Skeletal muscle cell (primary cell): ENCODE data around the gene SOWAHA.
A peak's percentile ranks its signal among the peaks of the same experiment; 100 is the strongest.
"Not testable (repeated sequence)": the region's sequence is repeated elsewhere in the genome, so short reads cannot be mapped to it uniquely, and the experiment has no call there.

Source experiments
- DNase-seq: peaks from one replicate; pipeline ENCODE4 v3.0.0-alpha.2; 2010; ENCODE audit warnings: low read depth
- H3K4me3 ChIP-seq: 2 replicates; pipeline ENCODE4 v1.5.1; 2011; ENCODE audit warnings: low read depth, mild to moderate bottlenecking, control low read depth, low read length, moderate library complexity

The SOWAHA gene

DNA sequence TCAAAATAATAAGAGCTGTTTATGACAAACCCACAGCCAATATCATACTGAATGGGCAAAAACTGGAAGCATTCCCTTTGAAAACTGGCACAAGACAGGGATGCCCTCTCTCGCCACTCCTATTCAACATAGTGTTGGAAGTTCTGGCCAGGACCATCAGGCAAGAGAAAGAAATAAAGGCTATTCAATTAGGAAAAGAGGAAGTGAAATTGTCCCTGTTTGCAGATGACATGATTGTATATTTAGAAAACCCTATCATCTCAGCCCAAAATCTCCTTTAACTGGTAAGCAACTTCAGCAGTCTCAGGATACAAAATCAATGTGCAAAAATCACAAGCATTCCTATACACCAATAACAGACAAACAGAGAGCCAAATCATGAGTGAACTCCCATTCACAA is 8.9 kb upstream of the SOWAHA start:
- not testable (repeated sequence) for H3K4me3 ChIP-seq, DNase-seq

DNA sequence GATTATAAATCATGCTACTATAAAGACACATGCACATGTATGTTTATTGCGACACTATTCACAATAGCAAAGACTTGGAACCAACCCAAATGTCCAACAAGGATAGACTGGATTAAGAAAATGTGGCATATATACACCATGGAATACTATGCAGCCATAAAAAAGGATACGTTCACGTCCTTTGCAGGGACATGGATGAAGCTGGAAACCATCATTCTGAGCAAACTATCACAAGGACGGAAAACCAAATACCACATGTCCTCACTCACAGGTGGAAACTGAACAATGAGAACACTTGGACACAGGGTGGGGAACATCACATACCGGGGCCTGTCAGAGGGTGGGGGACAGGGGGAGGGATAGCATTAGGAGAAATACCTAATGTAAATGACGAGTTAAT is 7.2 kb upstream of the SOWAHA start:
- DNase-seq, H3K4me3 ChIP-seq: not testable (repeated sequence)

DNA sequence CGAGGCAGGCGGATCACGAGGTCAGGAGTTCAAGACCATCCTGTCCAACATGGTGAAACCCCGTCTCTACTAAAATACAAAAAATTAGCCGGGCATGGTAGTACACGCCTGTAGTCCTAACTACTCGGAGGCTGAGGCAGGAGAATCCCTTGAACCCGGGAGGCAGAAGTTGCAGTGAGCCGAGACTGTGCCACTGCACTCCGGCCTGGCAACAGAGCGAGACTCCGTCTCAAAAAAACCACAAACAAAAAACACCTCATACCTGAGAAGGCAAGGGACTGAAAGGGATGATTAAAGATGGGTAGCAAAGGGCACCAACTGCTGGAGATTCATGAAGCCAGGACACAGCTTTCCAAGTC is 6.3 kb upstream of the SOWAHA start:
- not testable (repeated sequence) for H3K4me3 ChIP-seq

DNA sequence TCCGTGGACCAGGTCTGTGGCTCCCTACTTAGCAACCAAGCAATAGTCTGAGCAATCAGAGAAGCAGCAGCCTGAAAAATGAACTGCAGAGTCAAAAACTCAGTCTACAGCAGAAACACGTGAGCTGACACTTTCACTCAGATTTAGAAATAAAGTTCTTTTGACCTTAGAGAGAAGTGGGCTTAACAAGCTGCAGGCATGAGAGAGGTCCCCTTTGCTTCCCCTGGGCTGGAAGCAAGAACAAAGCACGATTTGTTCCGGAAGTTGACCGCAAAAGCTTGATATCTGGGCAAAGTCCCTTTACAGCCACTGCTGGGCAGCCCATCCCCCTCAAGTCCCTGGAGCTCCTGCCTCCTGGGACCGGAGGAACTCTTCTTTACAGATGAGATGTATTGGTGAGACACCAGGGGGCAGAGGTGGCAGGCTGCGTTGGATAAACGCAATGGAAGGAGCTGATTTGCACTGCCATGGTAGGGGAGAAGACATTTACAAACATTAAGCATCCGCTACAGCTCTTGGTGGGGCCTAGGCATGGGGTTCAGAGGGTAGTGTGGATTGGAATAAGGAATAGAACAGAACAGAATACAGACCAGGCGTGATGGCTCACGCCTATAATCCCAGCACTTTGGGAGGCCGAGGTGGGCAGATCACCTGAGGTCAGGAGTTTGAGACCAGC is 5.8 kb upstream of the SOWAHA start:
- no peak for DNase-seq
- H3K4me3 ChIP-seq: no peak overlapping the region

More for the DNA sequence above, 6.3 kb upstream of the SOWAHA start:
- not testable (repeated sequence) for DNase-seq

DNA sequence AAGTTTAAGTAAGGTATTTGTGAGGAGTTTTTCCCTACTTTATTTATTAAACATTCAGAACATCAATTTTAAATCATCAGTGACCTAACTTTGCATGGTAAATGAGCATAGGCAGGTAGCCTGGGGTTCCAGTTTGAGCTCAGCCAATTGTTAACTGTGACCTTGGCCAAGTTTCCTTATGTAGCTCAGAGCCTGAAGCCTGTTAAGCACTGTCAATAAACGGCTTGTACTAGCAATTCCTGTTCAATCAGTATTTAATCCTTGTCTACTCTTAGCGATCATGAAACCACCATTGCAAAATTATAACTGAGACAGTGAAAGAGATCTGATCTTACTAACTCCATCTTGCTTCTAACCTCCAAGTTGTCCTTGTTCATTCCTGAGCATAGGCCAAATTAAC is 4.7 kb upstream of the SOWAHA start:
- no peak overlapping the region for H3K4me3 ChIP-seq
- no peak for DNase-seq

DNA sequence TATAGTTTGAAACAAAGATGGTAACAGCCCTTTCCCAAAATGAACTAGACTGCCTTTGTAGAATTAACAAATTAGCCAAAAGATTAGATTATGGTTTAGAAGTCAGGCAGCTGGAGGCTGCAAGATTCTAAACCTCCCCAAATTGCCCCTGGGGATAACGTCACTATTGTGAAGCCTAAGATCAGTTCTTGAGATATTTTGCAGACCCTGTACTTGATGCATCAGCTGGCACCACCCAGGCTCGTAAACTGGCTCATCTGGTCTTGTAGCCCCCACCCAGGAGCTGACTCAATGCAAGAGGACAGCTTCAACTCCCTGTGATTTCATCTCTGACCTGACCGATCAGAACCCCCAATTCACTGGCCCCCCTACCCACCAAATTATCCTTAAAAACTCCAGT is 4.2 kb upstream of the SOWAHA start:
- H3K4me3 ChIP-seq: no peak overlapping the region
- DNase-seq: no peak

DNA sequence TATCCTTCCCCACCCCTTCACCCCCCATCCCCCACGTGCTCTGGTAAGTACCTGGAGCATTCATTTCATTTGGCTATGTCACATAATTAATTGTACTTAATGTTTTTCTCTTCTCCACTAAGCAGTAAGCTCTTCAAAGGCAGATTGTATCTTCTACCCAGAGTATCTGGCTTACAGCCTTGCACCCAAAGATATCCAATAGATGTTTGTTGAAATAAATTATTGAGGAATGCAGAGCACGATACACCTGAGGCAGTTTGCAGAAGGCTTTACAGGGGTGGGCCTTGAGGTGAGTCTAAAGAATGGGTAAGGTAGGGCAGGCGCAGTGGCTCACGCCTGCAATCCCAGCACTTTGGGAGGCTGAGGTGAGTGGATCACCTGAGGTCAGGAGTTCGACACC is 2.5 kb upstream of the SOWAHA start:
- no peak overlapping the region for H3K4me3 ChIP-seq
- no peak for DNase-seq

DNA sequence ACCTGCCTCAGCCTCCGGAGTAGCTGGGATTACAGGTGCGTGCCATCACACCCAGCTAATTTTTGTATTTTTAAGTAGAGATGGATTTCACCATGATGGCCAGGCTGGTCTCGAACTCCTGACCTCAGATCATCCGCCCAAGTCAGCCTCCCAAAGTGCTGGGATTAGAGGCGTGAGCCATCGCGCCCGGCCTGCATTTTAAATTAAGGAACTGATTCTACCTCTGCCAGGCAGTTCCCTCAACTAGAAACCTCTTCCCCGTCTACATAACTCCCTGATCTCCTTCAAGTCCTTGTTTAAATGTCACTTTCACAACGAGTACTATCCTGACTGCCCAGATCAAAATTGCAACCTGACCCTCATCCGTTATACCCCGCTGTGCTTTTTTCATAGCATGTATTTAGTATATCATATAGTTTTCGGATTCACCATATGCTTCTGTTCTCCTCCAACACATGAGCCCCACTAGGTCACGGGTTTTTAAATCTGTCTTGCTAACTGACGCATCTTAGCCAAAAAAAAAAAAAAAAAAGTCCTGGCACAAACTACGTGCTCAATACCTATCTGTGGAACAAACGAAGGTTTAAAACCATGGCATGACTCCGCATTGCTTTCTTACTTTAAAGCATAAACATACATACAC is 858 bp upstream of the SOWAHA start:
- no peak for DNase-seq
- no peak overlapping the region for H3K4me3 ChIP-seq

DNA sequence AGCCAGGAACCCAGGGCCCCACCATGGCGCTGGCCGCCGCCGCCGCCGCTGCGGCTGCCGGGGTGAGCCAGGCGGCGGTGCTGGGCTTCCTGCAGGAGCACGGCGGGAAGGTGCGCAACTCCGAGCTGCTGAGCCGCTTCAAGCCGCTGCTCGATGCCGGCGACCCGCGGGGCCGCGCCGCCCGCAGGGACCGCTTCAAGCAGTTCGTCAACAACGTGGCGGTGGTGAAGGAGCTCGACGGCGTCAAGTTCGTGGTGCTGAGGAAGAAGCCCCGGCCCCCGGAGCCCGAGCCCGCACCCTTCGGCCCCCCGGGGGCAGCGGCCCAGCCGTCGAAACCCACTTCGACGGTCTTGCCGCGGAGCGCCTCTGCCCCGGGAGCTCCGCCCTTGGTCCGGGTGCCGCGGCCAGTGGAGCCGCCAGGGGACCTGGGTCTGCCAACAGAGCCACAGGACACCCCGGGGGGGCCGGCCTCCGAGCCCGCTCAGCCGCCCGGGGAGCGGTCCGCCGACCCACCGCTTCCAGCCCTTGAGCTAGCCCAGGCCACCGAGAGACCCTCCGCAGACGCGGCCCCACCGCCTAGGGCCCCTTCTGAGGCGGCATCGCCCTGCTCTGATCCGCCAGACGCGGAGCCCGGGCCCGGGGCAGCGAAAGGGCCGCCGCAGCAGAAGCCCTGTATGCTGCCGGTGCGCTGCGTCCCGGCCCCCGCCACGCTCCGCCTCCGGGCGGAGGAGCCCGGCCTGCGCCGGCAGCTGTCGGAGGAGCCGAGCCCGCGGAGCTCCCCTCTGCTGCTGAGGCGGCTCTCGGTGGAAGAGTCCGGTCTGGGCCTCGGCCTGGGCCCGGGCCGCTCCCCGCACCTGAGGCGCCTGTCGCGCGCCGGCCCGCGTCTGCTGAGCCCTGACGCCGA is 749 bp downstream of the SOWAHA start:
- H3K4me3 ChIP-seq: peak overlapping the region; percentile 26
- no peak for DNase-seq

DNA sequence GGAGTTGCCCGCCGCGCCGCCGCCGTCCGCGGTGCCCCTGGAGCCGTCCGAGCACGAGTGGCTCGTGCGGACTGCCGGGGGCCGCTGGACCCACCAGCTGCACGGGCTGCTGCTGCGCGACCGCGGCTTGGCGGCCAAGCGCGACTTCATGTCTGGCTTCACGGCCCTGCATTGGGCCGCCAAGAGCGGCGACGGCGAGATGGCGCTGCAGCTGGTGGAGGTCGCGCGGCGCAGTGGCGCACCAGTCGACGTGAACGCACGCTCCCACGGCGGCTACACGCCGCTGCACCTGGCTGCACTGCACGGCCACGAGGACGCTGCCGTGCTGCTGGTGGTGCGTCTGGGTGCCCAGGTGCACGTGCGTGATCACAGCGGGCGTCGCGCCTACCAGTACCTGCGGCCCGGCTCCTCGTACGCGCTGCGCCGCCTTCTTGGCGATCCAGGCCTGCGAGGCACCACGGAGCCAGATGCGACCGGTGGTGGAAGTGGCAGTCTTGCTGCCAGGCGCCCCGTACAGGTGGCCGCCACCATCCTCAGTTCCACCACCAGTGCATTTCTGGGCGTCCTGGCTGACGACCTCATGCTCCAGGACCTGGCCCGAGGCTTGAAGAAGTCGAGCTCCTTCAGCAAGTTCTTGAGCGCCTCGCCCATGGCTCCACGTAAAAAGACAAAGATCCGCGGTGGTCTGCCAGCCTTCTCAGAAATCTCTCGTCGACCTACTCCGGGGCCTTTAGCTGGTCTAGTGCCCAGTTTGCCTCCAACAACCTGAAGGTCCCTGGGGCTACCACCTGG is 1.6 kb downstream of the SOWAHA start:
- no peak for DNase-seq
- H3K4me3 ChIP-seq: no peak overlapping the region

DNA sequence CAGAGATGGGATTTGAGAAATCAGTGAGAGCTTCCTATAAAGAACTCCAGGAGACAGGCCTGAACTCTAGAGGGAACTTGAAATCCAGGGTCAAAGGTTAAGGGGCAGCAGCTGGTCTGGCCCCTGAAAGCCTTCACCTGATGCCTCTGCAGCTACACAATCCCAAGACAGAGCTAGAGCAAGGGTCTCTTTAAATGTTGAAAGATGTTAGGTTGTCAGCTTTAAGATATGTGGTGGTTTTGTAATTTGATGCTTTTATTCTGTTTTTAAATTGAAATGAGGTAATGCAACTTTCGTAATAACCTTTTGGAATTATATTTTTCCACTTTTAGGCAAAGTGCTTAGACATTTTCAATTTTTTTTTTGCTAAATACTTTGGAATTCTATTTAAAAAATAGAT is 2.4 kb downstream of the SOWAHA start:
- H3K4me3 ChIP-seq: no peak overlapping the region
- peak; percentile 22 for DNase-seq

DNA sequence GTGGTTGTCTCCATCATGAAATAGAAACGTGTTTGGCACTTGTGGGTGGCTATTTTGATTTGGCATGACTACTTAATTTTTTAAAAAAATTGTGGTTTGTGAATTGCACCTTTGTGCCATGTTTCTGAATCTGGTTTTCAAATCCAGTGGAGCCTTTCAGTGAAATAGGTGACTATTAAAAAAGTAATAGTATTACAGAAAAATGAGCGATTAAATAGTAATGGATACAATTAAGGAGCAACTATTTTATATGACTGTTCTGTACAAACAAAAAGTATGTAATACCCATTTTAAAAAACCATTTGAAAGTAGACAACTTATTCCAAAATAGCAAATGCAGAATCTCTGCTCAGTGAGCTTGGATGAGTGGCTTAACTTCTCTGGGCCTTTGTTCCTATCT is 3.0 kb downstream of the SOWAHA start:
- H3K4me3 ChIP-seq: no peak overlapping the region
- DNase-seq: no peak

DNA sequence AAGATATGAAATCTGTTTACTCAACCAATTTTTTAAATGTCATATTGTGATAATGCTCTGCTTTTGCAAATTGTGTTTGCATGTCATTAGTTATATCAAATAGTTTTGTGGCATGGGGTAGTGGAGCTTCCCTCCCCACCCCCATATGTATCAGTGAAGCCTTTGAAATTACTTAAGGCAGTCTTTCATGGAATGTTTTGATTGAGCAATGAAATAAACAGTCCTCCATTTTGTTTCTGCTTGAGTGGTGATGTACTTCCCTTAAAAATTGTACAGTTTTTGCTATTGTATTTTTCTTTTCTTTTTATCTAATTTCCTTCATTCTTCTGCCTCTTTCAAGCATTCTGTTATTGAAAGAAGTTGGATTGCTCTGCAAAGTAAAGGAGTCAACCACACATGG is 3.5 kb downstream of the SOWAHA start:
- DNase-seq: no peak
- H3K4me3 ChIP-seq: no peak overlapping the region

DNA sequence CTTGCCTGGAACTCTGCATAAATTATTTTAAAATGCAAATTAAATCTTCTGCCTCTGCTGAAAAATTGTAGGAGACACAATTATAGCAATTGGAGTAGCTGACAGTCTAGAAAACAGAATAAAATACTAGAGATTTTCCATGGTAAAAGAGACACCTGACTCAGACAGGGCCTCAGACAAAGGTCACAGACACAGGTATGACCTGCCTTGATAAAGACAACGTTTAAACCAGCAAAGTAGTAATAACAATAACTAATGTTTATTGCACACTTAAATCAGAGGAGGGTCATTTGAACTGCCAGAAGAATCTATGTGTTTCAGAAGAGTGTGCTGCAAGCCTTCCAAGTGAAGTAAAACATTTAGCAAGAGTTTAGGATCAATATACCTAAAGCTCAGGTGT is 3.9 kb downstream of the SOWAHA start:
- no peak overlapping the region for H3K4me3 ChIP-seq
- DNase-seq: no peak

DNA sequence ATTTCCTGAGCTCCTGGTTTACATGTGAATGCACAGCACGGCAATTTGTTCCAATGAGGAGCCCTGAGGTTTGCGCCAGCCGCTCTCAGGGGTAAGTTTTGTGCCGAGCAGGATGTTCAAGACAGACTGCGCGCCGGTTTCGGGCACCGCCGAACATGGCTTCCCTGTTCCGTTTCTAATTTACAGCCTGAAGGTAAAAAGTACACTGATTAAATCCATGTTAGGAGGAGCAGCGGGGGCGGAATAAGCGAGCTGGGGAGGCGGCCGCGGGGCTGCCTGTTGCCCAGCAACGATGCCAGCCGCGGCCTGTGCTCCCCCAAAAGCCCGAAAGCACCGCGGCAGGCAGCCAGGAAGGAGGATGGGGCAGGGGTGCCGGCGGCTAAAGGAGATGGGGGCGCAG is 6.4 kb downstream of the SOWAHA start:
- peak overlapping the region; percentile 30 for H3K4me3 ChIP-seq
- no peak for DNase-seq

DNA sequence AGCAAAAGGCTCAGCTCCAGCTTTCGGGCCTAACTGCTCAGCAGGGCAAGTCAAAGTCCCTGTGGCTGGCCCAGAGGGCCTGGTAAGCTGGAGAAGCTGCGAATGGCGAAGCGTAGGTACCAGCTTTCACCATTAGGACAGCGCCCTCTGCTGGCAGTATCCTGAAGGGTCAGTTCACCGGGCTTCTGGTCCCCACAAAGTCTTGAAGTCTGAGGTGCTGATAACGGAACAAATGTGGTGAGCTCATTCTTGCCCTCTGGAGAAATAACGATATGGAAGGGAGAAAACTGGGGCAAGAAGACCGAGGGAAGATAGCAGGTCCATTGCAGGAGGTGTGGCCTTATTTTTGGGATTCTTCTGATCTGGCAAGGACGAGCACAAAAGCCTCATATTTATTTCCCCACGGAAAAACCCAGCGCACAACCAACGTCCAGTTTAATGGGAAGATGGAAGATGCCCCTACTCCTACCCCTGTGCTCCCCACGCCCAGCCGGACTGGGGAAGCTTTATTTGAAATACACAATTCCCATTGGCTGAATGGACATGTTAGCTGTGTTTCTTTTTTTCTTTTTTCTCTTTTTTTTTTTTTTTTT is 7.2 kb downstream of the SOWAHA start:
- peak; percentile 65 for DNase-seq
- H3K4me3 ChIP-seq: no peak overlapping the region

DNA sequence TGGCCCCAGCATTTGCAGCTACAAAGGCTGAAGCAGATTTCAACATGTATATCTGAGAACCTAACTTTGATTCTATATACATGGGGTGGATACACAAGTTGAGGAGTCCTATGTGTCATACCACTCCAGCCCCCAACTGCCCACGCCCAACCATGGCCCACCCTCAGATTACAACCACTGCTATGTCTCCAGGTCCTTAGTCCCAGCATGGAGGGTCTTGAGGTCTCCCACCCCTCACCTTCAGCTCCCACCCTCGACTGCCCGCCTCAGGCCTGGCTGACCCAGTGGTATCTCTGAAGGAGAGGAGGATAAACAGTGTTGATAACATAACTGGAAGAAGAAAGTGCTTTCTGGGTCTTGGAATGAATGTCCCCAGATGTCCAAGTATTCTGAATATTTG is 8.2 kb downstream of the SOWAHA start:
- H3K4me3 ChIP-seq: no peak overlapping the region

DNA sequence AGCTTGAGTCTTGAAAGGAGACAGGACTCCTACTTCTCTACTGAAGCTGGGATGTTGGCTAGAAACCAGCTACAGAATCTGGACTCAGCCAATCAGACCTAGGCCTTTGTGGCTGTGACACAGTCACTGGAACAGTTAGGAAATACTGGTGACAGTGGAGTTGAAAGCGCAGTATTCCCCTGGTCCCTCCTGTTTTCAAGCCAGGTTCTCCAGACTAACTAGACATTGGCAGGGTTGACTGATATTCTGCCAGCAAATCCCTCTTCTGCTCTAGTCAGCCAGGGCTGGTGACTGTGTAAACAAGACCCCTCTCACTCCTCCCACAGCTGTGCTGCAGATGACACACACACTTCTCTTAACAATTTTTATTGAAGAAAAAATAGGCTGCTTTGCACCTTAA is 8.7 kb downstream of the SOWAHA start:
- no peak for DNase-seq
- H3K4me3 ChIP-seq: no peak overlapping the region

More for the DNA sequence above, 8.2 kb downstream of the SOWAHA start:
- no peak for DNase-seq

DNA sequence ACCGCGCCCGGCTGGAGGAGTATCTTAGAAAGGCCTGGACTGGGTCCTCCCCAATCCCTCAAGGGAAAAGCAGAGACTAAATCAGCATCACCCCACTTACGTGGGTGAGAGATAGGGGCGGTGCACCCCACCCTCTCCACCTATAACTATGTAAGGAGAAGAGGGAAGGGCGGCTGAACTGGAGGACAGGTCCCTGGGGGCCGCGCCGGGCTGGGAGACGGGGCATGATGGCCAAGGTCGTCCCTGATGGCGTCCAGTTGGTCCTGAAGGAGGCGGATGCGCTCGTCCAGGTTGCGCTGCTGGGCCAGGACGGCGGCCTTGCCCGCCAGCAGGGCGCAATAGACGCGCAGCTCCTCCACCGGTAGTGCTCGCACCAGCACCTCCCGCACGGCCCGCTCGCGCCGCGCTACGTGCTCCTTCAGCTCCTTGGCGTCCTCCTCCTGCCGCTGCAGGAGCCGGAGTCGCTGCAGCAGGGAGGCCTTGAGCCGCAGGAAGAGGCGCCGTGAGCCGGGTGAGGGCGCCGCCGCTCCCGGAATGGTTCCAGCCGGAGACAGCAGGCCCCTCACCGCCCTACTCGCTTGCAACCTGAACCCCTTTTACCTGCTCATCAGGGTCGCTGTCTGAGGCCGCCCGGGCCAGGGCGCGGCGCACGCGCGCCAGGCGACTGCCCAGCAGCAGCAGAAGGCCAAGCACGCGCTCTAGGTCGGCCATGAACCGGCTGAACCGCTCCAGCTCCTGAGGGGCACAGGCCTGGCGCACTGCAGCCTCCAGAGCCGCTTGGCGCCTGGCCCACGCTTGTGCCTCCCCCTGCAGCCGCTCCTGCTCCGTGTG is 9.8 kb downstream of the SOWAHA start:
- DNase-seq: no peak
- H3K4me3 ChIP-seq: peak overlapping the region; percentile 25
